NCI-H1694 treated with DMSO at 0.1 percent for 48 hours (cell line): Measurements from ENCODE around the gene UNC5C.

Source experiments
- DNase-seq: peaks from one replicate; lab custom pipeline; 2025; lab: John Stamatoyannopoulos, UW

UNC5C gene

GRCh38 chr4:95219109-95219508, 329.7 kb downstream of the UNC5C start:
- no peak for DNase-seq

GRCh38 chr4:95217197-95217596, 331.6 kb downstream of the UNC5C start:
- DNase-seq = no peak

GRCh38 chr4:95216636-95217035, 332.1 kb downstream of the UNC5C start:
- DNase-seq = no peak

GRCh38 chr4:95215991-95216605, 332.7 kb downstream of the UNC5C start:
- no peak for DNase-seq

GRCh38 chr4:95215043-95215442, 333.7 kb downstream of the UNC5C start:
- DNase-seq = no peak

GRCh38 chr4:95214408-95214807, 334.4 kb downstream of the UNC5C start:
- no peak for DNase-seq

DNA sequence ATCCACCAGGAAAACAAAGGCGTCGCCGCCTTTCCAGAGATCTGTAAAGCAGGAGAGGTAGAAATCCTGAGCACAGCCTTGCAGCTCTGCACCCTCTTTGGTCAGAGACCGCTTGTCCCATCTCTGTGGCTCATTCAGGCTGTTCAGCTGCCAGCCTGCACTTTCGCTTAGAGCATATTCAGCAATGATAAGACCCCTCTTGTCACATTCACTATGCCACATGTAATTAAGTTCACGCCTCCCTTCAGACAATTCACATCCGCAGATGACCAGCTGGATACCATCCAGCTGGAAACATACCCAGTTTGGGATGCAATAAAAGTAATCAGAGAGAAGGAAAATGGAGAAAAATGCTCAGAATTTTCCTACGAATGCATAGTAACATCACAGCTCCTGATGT, 335.4 kb downstream of the UNC5C start:
- no peak for DNase-seq

DNA sequence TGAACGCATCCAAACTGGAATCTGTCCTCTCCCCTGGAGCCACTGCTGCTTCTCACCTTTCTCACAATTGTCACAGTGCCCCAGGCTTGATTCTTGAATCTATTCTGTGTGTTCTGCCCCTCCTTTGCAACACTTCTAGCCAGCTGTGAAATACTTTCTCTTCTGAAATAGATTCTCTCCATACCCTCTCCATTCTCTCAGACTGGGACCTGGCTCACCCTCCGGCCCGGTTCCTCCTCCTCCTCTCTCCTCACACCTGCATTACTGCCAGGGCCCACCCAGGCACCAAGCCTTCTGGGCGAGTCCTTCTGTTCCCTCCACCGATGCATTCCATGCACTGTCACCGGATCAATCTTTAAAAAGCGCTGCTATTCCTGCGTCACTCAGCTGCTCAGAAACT, 336.1 kb downstream of the UNC5C start:
- DNase-seq = no peak

- DNase-seq = no peak
Observed at GRCh38 chr4:95209927-95210326, 338.8 kb downstream of the UNC5C start.

DNA sequence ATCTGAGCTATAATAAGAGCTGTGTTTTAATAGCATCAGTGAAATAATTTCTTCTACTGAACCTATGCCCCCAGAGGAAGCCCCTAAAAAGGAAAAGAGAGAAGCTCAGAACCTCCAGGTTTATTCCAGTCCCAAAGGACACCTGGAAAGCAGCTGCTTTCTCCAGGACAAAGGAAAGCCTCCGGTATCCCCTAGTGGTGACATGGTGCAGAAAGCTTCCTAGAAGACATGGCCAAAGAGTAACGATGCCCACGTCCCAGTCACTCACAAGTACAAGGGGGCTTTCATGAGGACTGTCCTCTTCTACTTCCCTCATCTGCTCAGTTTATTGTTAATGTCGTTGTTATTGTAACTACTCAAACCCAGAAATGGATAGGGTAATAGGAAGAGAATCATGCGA, 343.9 kb downstream of the UNC5C start:
- DNase-seq = no peak

DNA sequence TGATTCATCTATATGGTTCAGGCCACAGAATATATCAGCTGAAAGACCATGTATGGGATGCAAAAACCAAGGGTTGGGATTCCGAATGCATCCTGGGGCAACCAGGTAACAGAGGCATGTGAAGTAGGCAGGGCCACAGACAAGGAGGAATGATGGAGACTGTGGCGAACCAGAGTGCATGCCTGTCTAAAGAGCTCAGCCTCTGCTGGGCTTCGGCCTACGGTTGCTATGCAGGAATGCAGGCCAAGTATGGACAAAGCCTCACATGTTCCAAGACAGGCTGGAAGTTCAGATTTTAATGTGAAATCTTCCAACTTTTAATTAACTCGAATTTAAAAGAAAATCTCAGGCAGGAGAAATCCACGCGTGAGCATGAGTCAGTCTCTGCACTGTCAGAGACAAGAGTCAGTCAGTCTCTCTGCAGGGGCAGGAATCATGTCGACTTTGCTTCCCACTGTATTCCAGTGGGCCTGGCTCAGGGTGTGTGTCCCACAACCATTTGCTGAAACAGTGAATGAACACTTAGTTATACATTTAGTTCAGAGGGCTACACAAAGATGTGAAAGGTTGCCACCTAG, 344.4 kb downstream of the UNC5C start:
- no peak for DNase-seq

- DNase-seq = no peak
Observed at GRCh38 chr4:95198961-95199360, 349.8 kb downstream of the UNC5C start.

DNA sequence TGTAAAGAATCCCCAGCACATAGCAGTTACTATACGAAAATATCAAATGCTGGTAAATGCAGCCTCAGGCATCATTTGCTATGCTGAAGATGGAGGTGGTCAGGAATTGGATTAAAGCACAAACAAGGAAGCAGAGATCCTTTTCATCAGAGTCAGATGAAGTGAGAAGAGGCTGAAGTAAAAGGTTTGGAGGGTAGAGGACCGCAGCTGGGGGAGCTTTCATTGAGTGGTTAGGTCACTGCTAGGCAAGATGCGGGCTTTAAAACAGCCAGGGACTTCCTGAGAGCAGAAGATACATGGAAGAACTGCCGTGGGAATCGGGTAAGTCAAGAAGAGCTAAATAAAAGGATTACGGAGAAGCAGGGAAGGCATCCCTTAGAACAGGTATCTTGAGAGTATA, 351.4 kb downstream of the UNC5C start:
- no peak for DNase-seq

DNA sequence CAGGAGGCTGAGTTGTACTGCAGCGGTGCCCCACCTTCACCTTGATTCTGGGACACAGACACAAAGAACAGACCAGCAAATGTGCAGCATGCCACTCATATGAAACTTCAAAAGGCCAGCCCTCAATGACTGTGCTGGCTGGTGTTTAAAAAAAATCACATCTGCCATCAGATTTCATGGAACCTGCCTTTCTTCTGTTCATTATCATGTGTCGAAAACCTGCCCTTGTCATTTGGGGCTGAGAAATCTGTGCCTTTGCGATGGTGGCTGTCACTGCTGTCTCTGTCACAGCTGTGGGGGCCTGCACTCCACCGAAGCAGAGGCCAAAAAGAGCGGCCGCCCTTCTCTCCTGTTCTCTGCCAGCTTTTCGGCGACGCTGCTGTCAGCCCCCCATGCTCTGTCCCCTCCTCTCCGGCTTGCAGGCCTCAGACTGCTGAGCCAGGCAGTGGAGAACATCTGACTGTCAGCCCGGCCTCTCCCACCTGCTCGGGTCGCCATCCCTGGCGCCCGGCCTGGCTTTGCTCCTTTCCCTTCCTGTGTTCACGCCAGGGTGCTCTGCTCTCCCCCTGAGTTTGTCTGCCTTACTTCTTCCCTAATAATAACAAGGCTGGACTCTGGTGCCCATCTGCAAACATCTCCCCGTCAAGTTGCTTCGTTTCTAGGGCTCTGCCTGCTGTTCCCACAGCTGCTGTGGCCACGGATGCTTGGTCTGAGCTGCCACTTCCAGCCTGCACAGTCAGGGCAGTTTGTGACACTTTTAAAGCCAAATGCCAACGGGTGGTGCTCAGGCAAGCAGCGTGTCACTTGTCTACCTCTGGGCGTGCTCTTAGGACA, 355.2 kb downstream of the UNC5C start:
- DNase-seq = no peak

DNA sequence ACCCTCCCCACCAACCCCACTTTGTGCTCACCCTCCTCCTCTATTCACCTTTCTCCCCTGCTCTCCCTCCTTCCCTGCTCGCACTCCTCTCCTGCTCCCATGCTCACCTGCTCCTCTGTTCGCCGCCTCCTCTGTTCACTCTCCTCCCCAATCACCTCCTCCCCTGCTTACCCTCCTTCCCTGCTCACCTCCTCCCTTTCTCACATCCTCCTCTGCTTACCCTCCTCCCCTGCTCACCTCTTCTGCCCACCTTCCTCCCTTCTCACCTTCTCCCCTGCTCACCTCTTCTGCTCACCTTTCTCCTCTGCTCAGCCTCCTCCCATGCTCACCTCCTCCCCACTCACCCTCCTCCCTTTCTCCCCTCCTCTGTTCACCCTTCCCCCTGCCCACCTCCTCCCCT, 357.2 kb downstream of the UNC5C start:
- no peak for DNase-seq

- DNase-seq = no peak
Observed at GRCh38 chr4:95190751-95191436, 357.9 kb downstream of the UNC5C start.

GRCh38 chr4:95188701-95189370, 359.9 kb downstream of the UNC5C start:
- DNase-seq = no peak

DNA sequence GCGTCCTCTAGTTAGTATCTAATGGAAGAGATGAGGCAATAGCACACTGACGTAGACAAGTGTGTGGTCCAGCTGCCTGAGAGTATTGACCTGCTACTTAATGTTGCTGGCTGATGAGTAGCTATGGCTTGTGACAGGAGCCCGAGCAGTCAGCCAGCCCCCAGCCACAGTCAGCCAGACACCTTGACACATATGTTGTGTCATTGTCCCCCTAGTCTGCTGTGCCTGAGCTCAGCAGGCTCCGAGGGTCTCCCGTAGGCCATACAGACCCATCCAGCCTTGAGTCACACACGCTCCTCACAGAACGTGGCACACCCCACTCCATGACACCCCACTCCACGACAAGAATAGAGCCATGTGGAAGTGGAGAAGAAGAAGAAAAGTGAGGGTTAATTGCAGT, 362.1 kb downstream of the UNC5C start:
- DNase-seq = no peak

- DNase-seq = no peak
Observed at GRCh38 chr4:95183656-95184408, 364.9 kb downstream of the UNC5C start.

DNA sequence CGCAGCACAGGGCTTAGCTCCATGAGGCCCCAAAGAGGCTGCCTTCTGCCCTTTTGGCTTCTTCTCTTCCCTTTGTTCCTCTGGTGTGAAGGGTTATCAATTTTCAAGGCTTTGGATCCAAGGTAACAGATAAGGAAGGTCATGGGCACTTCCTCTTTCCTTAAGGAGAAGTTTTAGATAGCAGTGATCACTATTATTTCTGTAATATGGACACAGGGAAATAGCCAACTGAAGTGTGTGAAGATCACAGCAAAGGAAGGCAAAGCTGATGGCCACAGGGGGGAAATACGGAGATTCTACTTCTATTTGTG, 366.8 kb downstream of the UNC5C start:
- DNase-seq = no peak

- DNase-seq = no peak
Observed at GRCh38 chr4:95181243-95181995, 367.4 kb downstream of the UNC5C start.
